GM12878 (cell line): ENCODE results near the gene SEMA4C. TPM values are rescaled to one million over a fixed set of nuclear protein-coding genes. Genes with fewer than 3 reads are reported as not detected.

Experiments used
- ATAC-seq: fragments of 200-7000 bp; cut with Tn5 transposase; 3 replicates; pipeline ENCODE4 v1.9.1; 2020; ENCODE audit warnings: mild to moderate bottlenecking, moderate library complexity
- BruUV-seq: library from RNA; stranded (reverse); fragments of 400-500 nt; replicated peaks from 2 replicates; lab custom pipeline; 2021; lab: Mats Ljungman, UMichigan
- CTCF ChIA-PET: fragments of 300-600 bp; sonication (Branson Sonifier 250); formaldehyde crosslinking; extraction: SDS; loops from one replicate; lab custom pipeline; 2021; ENCODE audit warnings: inconsistent platforms; lab: Yijun Ruan, JAX
- POLR2A ChIA-PET: fragments of 350-600 bp; formaldehyde crosslinking; extraction: SDS; loops from one replicate; lab custom pipeline; 2021; ENCODE audit warnings: inconsistent platforms; lab: Charles Lee
- RAD21 ChIA-PET: fragments of 300-600 bp; sonication (Branson Sonifier 250); formaldehyde crosslinking; loops from one replicate; lab custom pipeline; 2023; ENCODE audit warnings: antibody characterized with exemption; ENCODE audit not compliant: unreplicated experiment; lab: Charles Lee
- SMC1A ChIA-PET: fragments of 300-600 bp; sonication (Branson Sonifier 250); formaldehyde crosslinking; loops from one replicate; lab custom pipeline; 2023; ENCODE audit not compliant: unreplicated experiment, uncharacterized antibody; lab: Charles Lee
- DNase-seq: peaks from one replicate; pipeline ENCODE4 v3.0.0-alpha.2; 2011; ENCODE audit warnings: low read depth, low spot score
- FAIRE-seq: peaks from 3 replicates; lab custom pipeline; 2011; peaks lifted over from hg19 to GRCh38; lab: Jason Lieb, UNC
- H2AFZ ChIP-seq: 2 replicates; pipeline ENCODE4 v1.6.0; 2011; ENCODE audit warnings: low read depth, low read length, control low read depth; ENCODE audit not compliant: control insufficient read depth
- H3K27ac ChIP-seq: 2 replicates; pipeline ENCODE4 v1.5.1; 2011; ENCODE audit warnings: control low read depth; ENCODE audit not compliant: control insufficient read depth, insufficient read depth
- H3K27me3 ChIP-seq, 2 experiments: replicated peaks in 1 of 2; 2 replicates each; pipeline versions ENCODE4 v1.6.0 to v1.6.1; 2011; ENCODE audit warnings: low read length in 1 of 2; ENCODE audit not compliant: control insufficient read depth in 2 of 2, insufficient read depth in 2 of 2
- H3K36me3 ChIP-seq, 2 experiments: 2 replicates each; pipeline ENCODE4 v1.5.1; 2011; ENCODE audit warnings: low read length in 1 of 2; ENCODE audit not compliant: control insufficient read depth in 2 of 2, insufficient read depth in 2 of 2
- H3K4me1 ChIP-seq: 2 replicates; pipeline ENCODE4 v1.6.1; 2011; ENCODE audit warnings: mild to moderate bottlenecking, low read length, moderate library complexity, mixed read lengths; ENCODE audit not compliant: control insufficient read depth, insufficient read depth
- H3K4me2 ChIP-seq: 2 replicates; pipeline ENCODE4 v1.6.0; 2011; ENCODE audit warnings: control low read depth; ENCODE audit not compliant: control insufficient read depth, insufficient read depth
- H3K4me3 ChIP-seq: fragments of 200-600 bp; sonication (generic); 2 replicates; pipeline ENCODE4 v1.5.1; 2016
- H3K79me2 ChIP-seq: 2 replicates; pipeline ENCODE4 v1.6.0; 2011; ENCODE audit warnings: low read length; ENCODE audit not compliant: control insufficient read depth, insufficient read depth
- H3K9ac ChIP-seq: 2 replicates; pipeline ENCODE4 v1.8.0; 2011; ENCODE audit warnings: low read length, control low read depth, mixed read lengths; ENCODE audit not compliant: control insufficient read depth, insufficient read depth
- H3K9me3 ChIP-seq: replicated peaks from 3 replicates; pipeline ENCODE4 v1.5.1; 2011; ENCODE audit warnings: mild to moderate bottlenecking, low read length; ENCODE audit not compliant: control insufficient read depth, insufficient read depth
- H4K20me1 ChIP-seq: 2 replicates; pipeline ENCODE4 v1.6.0; 2011; ENCODE audit not compliant: control insufficient read depth, insufficient read depth
- ASH2L ChIP-seq: fragments of 300-600, 200-600 bp; sonication (generic); IDR thresholded peaks from 2 replicates; pipeline ENCODE4 v1.6.1; 2017; ENCODE audit warnings: low read depth, mild to moderate bottlenecking, borderline replicate concordance
- ATF7 ChIP-seq: fragments of 450-650 bp; IDR thresholded peaks from 2 replicates; pipeline ENCODE4 v1.6.1; 2016; ENCODE audit warnings: low read depth, mild to moderate bottlenecking
- CEBPB ChIP-seq, 2 experiments: fragments of 150-350 bp in 1 of 2; IDR thresholded peaks; 2 replicates each; pipeline ENCODE4 v1.6.1; 2012 to 2014; ENCODE audit warnings: low read depth in 2 of 2, low read length in 2 of 2, borderline replicate concordance in 1 of 2, inconsistent platforms in 1 of 2
- ELK1 ChIP-seq: IDR thresholded peaks from 2 replicates; pipeline ENCODE4 v1.6.1; 2012; ENCODE audit warnings: low read depth, low read length, improper control_type of control experiment
- GABPA ChIP-seq: IDR thresholded peaks from 2 replicates; pipeline ENCODE4 v1.6.1; 2014; ENCODE audit warnings: antibody characterized with exemption, low read depth, mild to moderate bottlenecking, inconsistent platforms
- IRF3 ChIP-seq: fragments of 450-650 bp; IDR thresholded peaks from 2 replicates; pipeline ENCODE4 v1.6.1; 2014; ENCODE audit warnings: mild to moderate bottlenecking
- KAT2A ChIP-seq: conservative IDR thresholded peaks from 2 replicates; pipeline ENCODE4 v1.6.1; 2011; ENCODE audit warnings: low read depth, low read length; ENCODE audit not compliant: control insufficient read depth
- NBN ChIP-seq: fragments of 450-650 bp; IDR thresholded peaks from 2 replicates; pipeline ENCODE4 v1.6.1; 2016
- RAD21 ChIP-seq: IDR thresholded peaks from 2 replicates; pipeline ENCODE4 v1.6.1; 2011; ENCODE audit warnings: mild to moderate bottlenecking, low read depth, low read length, moderate library complexity; ENCODE audit not compliant: insufficient read depth
- TCF7 ChIP-seq: IDR thresholded peaks from 2 replicates; pipeline ENCODE4 v1.6.1; 2014; ENCODE audit warnings: antibody characterized with exemption, borderline replicate concordance
- WGBS: methylation state at CpG from one replicate; pipeline ENCODE4 v1.1.6; 2016; ENCODE audit warnings: low lambda C conversion rate; ENCODE audit not compliant: insufficient replicate concordance, insufficient coverage; ENCODE audit errors: missing lambda C conversion rate; 5-methylcytosine and 5-hydroxymethylcytosine counted together
- in situ Hi-C: fragments of 300-500 bp; cut with MboI; formaldehyde crosslinking; loops from 9 replicates; pipeline ENCODE4 v1.14.3; 2018; ENCODE audit warnings: mixed read lengths
- intact Hi-C: fragments of 100-400 bp; cut with micrococcal nuclease; formaldehyde crosslinking; loops from one replicate; pipeline ENCODE4 v1.14.2; 2022; ENCODE audit not compliant: unreplicated experiment
- polyA plus RNA-seq, 11 experiments: library from polyadenylated mRNA; depleted of rRNA in 4 of 11; unstranded in 6 of 11; stranded (reverse) in 5 of 11; fragments of >200 nt; fragmentation: Nextera tagmentation in 4 of 11; fragmentation: Illumina TruSeq in 1 of 11; extraction: Ambion mirVana in 4 of 11; extraction: Trizol in 1 of 11; gene quantifications; 1 replicate in 1 of 11; 2 replicates in 10 of 11; pipeline versions ENCODE4 v1.2.1 to v1.2.3, GENCODE V29; 2011 to 2016; ENCODE audit warnings: inconsistent platforms in 2 of 11, missing spikeins in 2 of 11, low read depth in 1 of 11
- total RNA-seq, 4 experiments: library from RNA; depleted of rRNA in 3 of 4; stranded (reverse); fragments of >200 nt in 3 of 4; fragmentation: Illumina TruSeq in 1 of 4; extraction: Trizol in 1 of 4; gene quantifications; 2 replicates each; pipeline versions ENCODE4 v1.2.1 to v1.2.3, GENCODE V29; 2013 to 2021
- TF ChIP-seq, protein P1 (sequence below): fragments of 450-650 bp; formaldehyde crosslinking; IDR thresholded peaks from 2 replicates; pipeline ENCODE4 v1.4.0; 2022; ENCODE audit warnings: mild to moderate bottlenecking, moderate library complexity

The SEMA4C gene
- total and polyA plus RNA-seq, 10 of the 15 experiments (the other 5 are each of a cell fraction or from before 2014, with no cell fraction given) = 0.06 to 21.6 (median 6.8) TPM

- ChIA-PET SMC1A (no interaction called here), CTCF (interaction anchor here (1.0 kb wide), 1 partner anchor 32 kb away, joined by 3 read pairs; no protein-coding TSS in a partner anchor), RAD21 (no interaction called here), POLR2A (no interaction called here)
- BruUV-seq = no TSS peak
- Histone ChIP-seq H3K4me2 (no peak overlapping the region), H3K27me3 (peaks cover 1 to 2% of the 10 kb centered on the region in 2 experiments; a peak in 2 of 4 replicates), H2AFZ (no peak overlapping the region), H3K9me3 (peaks cover 3% of the 10 kb centered on the region; the same call in 2 of the 3 replicates), H3K4me1 (peaks cover 8% of the 10 kb centered on the region), H3K9ac (no peak overlapping the region), H3K79me2 (no peaks in the 10 kb centered on the region), H3K36me3 (no peaks in the 10 kb centered on the region), H4K20me1 (no peaks in the 10 kb centered on the region), H3K4me3 (no peak overlapping the region), H3K27ac (no peak overlapping the region)
- ATAC-seq = no peak
- TF ChIP-seq, protein P1, sequence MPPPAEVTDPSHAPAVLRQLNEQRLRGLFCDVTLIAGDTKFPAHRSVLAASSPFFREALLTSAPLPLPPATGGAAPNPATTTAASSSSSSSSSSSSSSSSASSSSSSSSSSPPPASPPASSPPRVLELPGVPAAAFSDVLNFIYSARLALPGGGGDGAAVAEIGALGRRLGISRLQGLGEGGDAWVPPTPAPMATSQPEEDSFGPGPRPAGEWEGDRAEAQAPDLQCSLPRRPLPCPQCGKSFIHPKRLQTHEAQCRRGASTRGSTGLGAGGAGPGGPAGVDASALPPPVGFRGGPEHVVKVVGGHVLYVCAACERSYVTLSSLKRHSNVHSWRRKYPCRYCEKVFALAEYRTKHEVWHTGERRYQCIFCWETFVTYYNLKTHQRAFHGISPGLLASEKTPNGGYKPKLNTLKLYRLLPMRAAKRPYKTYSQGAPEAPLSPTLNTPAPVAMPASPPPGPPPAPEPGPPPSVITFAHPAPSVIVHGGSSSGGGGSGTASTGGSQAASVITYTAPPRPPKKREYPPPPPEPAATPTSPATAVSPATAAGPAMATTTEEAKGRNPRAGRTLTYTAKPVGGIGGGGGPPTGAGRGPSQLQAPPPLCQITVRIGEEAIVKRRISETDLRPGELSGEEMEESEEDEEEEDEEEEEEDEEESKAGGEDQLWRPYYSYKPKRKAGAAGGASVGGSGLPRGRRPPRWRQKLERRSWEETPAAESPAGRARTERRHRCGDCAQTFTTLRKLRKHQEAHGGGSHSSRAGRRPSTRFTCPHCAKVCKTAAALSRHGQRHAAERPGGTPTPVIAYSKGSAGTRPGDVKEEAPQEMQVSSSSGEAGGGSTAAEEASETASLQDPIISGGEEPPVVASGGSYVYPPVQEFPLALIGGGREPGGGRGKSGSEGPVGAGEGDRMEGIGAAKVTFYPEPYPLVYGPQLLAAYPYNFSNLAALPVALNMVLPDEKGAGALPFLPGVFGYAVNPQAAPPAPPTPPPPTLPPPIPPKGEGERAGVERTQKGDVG = no peak
- TF ChIP-seq ATF7 = no peak
- TF ChIP-seq RAD21 = no peak
- no peak for TF ChIP-seq KAT2A
- TF ChIP-seq CEBPB (IDR thresholded peaks at IDR 0.05; ENCODE audit: borderline replicate concordance in 1 of 2, low read depth in 2 of 2, low read length in 2 of 2) = no peak
- no peak for TF ChIP-seq ASH2L
- no peak for TF ChIP-seq ELK1
- no peak for TF ChIP-seq GABPA
- no peak for TF ChIP-seq NBN
- no peak for TF ChIP-seq TCF7
- no peak for TF ChIP-seq IRF3
- no peak for FAIRE-seq
- DNase-seq = no peak
- in situ Hi-C loops (no loop called here), intact Hi-C loops (no loop called here)
- 62% methylated on average over 10 of the region's 10 CpGs for WGBS
Measured at GRCh38 chr2:96916156-96916630, 46.3 kb upstream of the SEMA4C start.
